HG02840 (cell line): Measurements from ENCODE around the gene ARHGEF12.

Source experiments
- ATAC-seq: cut with Tn5 transposase; IDR thresholded peaks from one replicate; pipeline ENCODE4 v1.9.1; 2021; ENCODE audit warnings: mild to moderate bottlenecking, moderate library complexity, moderate number of reproducible peaks; ENCODE audit not compliant: unreplicated experiment, low FRiP score

ARHGEF12 gene

DNA sequence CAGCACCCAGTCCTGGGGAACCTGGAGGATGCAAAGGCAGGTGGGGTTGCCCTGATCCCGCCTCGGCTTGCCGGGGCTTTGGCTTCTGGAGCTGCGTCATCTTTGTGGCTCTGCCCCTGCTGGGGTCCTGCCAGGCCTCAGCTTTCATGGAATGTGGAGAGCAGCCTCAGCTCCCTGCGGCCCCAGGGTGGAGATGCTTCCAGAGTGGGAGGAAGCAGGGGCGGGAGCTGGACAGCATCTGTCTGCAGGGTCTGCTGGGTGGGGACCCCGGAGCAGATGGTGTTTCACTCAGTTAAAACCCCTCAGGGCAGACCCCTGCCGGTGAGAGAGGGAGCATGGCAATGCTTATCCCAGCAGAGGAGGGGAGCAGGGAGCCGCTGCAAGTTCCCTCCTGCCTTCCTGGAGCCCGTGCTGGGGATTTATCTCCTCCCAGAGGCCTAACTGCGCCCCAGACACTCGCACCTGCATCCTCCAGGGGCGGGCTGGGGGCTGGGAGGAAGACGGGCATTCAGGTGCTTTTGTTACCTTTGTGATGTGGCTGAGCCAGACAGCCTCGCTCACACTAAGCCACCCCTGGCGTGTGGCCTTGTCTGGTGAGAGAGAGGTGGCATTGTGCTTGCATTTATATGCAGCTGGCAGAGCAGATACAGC lies 191.0 kb downstream of the ARHGEF12 start:
- ATAC-seq: no peak

DNA sequence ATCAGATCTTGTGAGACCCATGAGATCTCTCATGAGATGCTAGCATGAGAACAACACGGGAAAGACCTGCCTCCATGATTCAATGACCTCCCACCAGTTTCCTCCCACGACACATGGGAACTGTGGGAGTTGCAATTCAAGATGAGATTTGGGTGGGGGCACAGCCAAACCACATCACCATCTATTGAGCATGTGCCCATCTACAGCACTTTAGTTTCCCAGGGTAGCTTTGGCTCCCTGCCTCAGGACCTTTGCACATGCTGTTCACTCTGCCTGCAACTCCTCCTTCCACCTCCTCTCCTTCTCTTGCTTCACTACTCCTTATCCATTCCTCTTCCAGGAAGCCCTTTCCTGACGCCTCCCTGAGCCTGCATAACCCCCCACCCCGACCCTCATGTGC lies 192.5 kb downstream of the ARHGEF12 start:
- no peak for ATAC-seq

DNA sequence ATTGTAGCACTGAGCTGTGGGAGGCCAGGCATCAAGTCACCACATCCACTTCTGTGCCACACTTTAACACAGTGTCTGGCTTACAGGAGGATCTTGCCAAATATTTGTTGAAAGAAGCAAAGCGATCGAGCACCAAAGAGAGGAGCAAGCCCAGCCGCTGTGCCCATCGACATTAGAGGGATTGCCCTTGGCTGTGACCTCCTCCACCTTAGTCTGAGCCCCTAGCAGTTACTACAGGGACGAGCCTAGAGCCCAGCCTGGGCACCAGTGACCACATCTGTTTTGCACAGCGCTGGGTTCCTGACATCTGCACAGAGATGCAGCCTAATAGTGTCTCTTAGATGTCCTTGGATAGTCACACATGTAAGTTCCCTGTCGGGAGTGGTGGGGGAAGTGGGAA lies 193.0 kb downstream of the ARHGEF12 start:
- ATAC-seq: no peak

DNA sequence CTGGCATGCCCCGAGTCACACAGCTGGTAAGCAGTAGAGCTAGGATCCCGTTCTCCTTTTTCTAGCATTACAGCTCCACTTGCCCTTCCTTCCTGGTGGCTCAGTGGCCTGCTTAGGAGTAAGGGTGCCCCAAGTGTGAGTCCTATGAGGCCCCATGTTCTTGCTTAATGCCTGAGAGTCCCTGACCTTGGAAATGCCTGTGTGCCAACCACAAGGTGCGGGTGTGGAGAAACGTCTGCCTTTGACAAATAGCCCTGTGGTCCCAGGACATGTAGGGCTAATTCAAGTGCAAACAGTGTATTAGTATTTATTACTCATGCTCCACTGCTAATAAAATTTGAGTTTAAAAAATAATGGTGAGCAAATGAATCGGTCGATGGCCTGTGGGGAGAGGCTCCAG lies 193.7 kb downstream of the ARHGEF12 start:
- ATAC-seq: no peak

DNA sequence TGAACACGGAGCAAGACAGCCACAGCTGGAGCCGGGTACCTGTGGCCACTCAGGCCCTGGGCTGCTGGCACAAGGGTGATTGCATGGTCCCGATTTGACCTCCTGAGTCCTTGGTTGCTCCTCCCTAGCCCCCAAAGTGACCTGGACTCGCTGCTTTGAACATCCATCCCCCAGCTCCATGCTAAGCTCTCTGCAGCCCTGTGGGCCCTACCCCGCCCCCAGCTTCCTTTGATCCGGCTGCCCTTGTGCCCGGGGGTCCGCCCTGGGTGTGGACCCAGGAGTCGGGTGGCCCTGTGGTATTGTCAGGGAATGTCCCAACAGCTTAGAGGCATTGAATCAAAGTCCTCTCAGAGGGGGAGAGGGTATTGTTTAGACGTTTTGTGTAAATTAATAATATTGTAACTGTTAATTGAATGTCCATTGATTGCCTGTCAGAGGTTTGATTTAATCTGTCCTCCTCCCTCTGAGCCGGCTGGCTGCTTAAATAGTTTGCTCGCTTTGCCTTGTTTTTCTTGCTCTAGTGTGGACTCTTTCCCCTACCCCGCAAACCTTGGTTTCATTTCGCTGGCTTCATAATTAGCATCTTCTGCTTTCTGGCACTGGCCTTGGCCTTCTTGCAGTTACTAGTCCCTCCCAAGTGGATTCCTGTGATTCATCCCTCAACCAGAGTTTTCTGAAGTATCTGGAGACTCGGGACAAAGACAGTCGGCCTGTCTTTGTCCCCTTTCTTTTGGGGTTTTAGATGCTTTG lies 196.0 kb downstream of the ARHGEF12 start:
- ATAC-seq: no peak

DNA sequence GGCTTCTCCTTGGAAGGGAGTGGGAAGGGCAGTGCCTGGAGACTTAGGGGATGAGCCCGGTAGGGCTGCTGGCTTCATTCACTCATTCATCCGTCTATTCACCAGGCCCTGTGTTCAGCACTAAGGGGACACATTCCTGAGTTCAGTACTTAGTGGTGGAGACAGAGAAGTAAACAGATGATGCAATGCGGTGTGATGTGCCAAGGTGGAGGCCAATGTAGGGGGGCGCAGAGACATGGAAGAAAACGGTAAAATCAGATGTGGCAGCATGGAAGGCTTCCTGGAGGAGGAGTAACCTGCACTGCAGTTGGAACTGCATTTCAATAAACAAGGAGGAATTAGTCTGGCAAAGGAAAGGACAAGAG lies 196.6 kb downstream of the ARHGEF12 start:
- no peak for ATAC-seq

DNA sequence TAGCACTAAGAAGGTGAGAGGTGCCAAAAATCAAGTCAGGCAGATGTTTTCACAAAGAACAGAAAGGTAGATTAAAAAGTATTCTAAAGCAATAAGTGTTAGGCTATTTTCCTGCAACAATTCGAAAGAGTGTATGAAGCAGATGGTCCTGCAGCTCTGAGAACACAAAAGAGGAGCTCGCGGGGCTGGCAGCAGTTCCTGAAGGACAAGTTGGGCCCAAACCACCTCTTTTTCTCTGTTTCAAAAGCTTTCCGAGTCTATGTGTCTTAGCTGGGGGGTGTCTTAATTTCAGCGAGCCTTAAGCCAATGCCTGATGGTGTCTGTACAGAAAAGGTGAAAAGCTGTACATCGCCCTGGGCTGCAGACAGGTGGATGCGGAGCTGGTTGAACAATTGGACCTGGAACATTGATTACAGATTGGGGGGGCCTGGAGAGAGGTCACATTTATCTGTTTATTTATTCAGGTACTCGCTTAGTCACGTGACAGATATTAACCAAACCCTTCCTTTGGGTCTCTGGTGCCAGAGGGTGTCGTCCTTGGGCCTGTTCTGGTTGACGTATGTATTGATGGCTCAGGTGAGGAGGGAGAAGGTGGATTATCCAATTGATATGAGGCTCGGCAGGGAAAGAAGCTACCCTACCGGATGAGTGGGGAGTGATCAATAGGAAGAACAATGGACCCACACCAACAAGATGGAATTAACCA lies 200.0 kb downstream of the ARHGEF12 start:
- no peak for ATAC-seq

DNA sequence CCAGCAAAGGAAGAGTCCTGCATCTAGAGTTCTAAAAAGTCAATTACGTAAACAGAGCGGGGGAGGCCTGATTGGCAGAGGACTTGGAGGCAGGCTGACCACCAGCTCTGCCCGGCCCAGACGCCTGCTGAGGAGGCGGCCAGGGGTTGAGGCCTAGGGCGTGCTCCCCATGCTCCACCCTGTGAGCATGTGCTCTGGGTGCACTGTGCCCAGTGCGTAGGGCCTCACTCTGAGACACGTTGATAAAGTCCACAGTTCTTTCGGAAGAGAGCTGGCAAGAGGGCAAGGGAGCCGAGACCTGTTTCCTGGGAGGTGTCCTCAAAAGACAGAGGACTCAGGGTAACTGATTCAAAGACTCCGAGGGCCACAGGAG lies 200.6 kb downstream of the ARHGEF12 start:
- ATAC-seq: no peak

DNA sequence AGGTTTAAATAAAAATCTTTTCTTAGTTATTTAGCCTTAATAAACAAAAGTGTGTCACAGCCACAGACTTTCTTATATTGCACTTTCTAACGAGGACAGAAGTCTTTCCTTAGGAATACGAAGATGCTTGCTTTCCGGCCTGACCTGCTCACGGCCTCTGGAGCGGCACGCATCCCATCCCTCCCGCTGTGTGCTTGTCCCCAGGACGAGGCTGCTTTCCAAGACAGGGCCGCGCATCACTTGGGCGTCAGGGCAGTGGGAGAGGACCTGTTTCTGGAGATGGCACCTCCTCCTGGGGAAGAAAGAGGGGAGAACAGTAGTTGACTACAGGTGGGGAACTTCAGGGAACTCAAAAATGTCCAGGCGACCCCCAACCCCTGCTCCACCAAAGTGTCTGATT lies 201.8 kb downstream of the ARHGEF12 start:
- no peak for ATAC-seq

DNA sequence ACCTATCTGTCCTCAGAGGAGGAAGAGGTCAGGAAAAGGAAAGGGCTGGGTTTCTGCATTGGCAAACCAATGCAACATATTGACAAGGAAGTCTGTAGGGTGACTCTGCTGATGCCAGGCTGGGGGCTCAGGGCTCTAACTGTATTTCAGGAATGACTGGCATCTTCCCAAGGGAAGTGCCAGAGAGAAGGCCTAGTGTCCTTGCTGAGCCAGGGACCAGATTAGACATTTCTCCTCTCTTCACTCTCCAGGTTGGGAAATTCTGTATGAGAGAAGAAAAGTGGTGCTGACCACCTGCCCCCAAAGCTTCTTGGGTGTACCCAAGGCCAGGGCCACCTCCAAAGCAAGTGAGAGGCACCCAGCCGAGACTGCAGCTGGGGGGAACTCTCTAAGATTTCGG lies 202.5 kb downstream of the ARHGEF12 start:
- no peak for ATAC-seq
